Germinal center (tissue), 1 donor: ENCODE measurements around the gene NAV2.

Source experiments
- DNase-seq: peaks from one replicate; pipeline ENCODE4 v3.0.0; 2012; ENCODE audit warnings: mixed read lengths, low spot score

NAV2 gene

GRCh38 chr11:19808076-19808911, 95.7 kb downstream of the NAV2 start:
- DNase-seq = no peak

DNA sequence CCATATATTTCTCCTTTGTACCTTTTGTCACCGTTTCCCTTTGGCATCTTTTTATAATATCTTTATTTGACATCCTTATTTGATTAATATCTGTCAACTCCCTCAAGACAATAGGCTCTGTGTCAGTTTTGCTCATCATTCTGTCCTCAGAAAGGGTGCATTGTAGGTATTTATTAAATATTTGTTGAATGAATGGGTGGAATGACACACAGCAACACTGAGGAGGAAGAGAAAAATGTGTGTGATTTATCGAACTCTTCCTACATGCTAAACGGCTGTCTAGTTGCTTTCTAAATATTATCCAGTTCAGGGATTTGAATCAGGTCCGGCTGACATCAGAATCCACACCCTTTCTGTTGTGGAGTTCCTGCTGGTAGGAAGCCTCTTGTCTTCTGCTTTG, 98.2 kb downstream of the NAV2 start:
- no peak for DNase-seq

- DNase-seq = no peak
These were observed 98.7 kb downstream of the NAV2 start for GRCh38 chr11:19811380-19811779.

- DNase-seq = no peak
These were observed 99.5 kb downstream of the NAV2 start for GRCh38 chr11:19812096-19812495.

GRCh38 chr11:19812710-19813109, 100.1 kb downstream of the NAV2 start:
- no peak for DNase-seq

- DNase-seq = no peak
These were observed 100.7 kb downstream of the NAV2 start for GRCh38 chr11:19813158-19813879.

GRCh38 chr11:19814421-19814820, 101.8 kb downstream of the NAV2 start:
- DNase-seq = no peak

DNA sequence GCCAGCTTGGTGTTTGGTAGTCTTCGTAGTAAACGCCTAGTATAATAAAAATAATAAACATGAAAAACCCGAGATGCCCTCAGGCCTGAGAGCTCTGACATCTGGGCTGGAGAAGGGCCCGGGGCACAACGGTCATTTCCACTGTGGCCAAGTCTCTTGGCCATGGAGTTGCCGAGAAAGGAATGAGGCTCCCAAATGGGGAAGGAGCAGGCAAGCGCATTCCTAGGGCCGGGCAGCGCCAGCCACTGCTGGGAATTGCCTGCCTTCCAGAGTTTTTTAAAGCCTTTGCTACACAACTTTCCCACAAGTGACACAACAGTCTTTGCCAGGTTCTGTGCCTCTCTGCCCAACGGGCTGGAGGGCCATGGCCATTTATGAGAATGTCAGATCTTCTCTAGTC, 103.4 kb downstream of the NAV2 start:
- no peak for DNase-seq

DNA sequence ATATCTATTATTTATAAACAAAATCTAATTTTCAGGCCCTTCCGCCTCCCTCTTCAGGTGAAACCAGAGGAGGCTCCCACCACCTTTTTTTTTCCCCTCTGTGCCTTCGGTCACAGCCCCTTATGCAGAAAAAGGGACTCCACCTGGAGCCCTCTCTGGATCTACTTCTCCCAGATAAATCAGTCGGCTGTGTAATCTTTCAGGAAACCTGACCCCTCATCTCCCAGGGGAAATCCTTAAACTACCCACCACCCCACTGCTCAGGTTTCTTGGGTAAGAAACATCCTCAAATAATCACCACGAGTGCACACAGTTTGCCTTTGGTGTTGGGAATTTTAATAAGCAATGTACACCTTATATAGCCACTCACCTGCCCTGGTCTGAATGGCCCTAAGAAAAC, 104.2 kb downstream of the NAV2 start:
- DNase-seq = no peak

- no peak for DNase-seq
These were observed 104.7 kb downstream of the NAV2 start for GRCh38 chr11:19817265-19817851.

DNA sequence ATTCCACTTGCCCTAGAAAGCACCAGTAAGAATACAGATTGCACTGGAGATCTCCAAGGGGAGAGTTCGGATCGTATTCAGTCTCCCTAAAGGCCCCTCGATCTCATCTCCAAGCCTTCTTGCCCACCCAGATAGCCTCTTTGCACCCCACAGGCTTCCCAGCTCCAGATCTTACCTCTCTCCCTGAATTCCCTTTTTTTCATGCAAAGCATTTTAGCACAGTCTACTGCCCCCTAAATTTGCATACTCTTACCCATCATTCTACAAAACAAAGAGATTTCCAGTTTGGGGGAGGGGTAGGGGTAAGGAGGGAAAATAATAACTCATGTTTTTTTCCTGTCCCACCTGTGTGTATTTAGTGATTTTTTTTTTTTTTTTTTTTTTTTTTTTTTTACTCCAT, 105.2 kb downstream of the NAV2 start:
- DNase-seq = no peak

DNA sequence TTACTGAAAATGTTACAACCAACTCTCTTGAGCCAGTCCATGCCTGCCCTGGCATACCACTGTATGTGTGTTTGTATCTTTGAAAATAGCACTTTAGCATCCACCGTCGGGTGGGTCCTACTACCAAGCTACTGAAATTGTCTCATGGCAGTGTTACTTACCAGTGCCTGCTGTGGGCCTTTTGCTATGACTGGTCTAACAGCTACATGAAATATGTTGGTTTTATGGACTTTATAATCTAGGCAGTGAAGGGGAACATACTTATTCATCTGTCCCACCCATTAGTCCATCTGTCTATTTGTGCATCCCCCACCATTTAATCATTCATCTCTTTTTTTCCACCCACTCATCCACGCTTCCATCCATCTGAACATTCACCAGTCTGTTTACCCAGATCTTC, 106.0 kb downstream of the NAV2 start:
- no peak for DNase-seq

- DNase-seq = no peak
These were observed 106.5 kb downstream of the NAV2 start for GRCh38 chr11:19819148-19819547.

DNA sequence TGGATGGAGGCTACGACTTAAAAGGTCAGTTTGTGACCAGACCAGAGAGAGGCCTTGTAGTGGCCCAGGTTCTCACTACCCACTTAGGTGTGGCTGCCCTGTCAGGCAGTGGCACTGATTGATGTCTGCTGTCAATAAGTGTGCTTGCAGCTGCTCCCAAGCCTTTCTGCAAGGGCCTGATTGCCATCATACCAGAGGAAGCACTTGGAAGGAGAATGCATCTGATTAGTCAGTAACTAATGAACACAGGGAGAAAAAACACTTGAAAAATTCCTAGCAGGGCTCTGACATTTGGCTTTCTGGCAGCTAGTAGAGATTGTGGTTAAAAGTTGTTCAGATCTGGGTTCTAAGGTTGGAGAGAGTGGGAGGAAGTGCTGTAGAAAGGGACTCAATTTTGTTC, 107.5 kb downstream of the NAV2 start:
- DNase-seq = no peak

GRCh38 chr11:19821412-19821875, 108.8 kb downstream of the NAV2 start:
- DNase-seq = no peak

- DNase-seq = no peak
These were observed 109.4 kb downstream of the NAV2 start for GRCh38 chr11:19821993-19822392.

GRCh38 chr11:19822531-19822930, 109.9 kb downstream of the NAV2 start:
- no peak for DNase-seq

DNA sequence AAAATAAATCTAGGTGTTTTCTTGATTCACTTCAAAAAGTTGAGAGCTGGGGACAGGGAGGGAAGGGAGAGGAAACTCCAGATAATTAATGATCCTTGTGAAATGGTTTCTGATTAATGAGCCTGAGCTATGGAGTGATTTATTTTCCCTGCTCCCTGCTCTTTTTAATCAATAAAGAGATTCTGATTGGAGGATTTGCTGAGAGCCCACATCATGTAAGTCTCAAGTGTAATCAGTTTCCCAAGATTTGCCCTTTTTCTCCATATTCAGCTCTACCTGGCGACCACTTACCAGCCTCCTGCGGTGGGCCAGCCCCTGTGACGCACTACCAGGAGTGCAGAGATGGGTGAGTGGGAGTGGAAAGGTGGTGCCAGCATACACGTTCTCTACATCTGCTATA, 114.0 kb downstream of the NAV2 start:
- DNase-seq = no peak

- no peak for DNase-seq
These were observed 114.9 kb downstream of the NAV2 start for GRCh38 chr11:19827399-19828135.

- no peak for DNase-seq
These were observed 115.9 kb downstream of the NAV2 start for GRCh38 chr11:19828382-19829108.

- no peak for DNase-seq
These were observed 116.6 kb downstream of the NAV2 start for GRCh38 chr11:19829109-19829837.
